GM21529 (cell line): ENCODE results near the gene TBC1D22B.

Experiments
- ATAC-seq: cut with Tn5 transposase; IDR thresholded peaks from one replicate; pipeline ENCODE4 v1.9.1; 2021; ENCODE audit not compliant: unreplicated experiment

The TBC1D22B gene, protein sequence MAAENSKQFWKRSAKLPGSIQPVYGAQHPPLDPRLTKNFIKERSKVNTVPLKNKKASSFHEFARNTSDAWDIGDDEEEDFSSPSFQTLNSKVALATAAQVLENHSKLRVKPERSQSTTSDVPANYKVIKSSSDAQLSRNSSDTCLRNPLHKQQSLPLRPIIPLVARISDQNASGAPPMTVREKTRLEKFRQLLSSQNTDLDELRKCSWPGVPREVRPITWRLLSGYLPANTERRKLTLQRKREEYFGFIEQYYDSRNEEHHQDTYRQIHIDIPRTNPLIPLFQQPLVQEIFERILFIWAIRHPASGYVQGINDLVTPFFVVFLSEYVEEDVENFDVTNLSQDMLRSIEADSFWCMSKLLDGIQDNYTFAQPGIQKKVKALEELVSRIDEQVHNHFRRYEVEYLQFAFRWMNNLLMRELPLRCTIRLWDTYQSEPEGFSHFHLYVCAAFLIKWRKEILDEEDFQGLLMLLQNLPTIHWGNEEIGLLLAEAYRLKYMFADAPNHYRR

DNA sequence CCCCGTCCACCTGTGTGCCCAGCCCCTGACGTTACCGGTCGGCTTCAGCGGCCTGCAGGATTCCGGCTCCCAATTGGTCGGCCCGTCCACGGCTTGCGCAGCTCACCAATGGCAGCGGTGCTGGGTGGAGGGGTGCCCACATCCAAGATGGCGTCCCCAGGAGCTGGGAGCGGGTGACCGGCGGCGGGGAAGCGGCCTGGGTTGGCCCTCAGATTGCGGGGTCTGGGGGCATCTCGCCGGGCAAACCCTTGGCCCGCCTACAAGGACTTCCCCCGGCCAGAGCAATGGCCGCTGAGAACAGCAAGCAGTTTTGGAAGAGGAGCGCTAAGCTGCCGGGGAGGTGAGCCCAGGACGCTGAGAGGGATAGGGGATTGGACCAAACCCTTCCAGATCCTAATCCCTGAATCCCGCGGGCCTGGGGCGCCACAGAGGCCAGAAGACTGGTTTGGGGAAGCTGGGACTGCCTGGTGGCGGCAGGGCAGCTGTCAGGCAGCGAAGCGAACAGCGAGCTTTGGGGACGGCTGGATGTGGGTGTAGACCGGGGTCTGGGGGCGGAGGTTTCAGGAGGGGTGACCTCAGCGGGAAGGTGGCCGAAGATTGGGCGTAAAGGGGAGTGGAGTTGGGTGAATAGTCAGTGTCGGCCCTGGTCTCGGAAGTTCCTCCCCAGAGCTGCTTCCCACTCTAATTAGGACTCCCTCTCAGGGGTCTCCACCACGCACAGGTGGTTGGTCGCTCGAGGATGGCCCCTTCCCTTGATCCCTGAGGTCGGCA lies at the start of gene TBC1D22B, which contains the start of gene TMEM217:
Gene TBC1D22B, plus strand, starts transcription at position 139 of the 771 bp plus-strand sequence. Its CDS starts 146 bp downstream, at position 285.
Gene TMEM217, minus strand, starts transcription at position 511 of the 771 bp plus-strand sequence. CDS start 39,114 bp downstream, outside the sequence.
- peak; percentile 96 for ATAC-seq

DNA sequence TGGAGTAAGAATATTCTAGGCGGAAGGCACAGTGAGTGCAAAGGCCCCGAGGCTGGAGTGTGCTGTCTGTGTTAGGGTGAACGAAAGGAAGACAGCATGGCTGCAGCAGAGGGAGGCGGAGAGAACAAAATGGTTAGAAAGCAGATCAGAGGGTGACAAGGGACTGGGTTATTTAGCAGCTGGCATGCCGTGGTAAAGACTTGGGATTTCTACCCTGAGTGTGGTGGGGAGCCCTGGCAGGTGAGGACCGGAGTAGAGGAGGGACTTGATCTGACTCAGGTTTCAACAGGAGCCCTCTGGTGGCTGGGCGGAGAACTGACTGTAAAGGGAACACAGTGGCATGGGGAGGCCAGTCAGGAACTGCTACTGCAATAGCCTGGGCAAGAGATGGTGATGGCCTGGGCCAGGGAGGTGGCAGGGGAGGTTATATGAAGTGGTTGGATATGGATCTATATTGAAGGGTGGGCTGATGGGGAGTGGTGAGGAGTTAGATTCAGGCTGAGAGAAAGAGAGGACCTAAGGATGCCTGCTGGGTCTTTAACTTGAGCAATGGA lies 49.6 kb upstream of the TBC1D22B start:
- peak; percentile 53 for ATAC-seq

DNA sequence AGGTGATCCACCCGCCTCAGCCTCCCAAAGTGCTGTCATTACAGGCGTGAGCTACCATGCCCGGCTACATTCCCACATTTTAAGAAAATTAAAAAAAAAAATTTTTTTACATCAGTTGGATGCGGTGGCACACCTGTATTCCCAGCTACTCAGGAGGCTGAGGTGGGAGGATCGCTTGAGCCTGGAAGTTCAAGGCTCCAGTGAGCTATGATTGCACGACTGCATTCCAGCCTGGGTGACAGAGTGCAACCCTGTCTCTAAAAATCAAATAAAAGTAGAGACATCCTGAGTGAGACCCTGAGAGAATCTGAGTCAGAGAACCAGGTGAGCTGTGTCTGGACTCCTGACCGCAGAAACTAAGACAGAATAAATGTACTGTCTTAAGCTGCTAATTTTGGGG lies 48.8 kb upstream of the TBC1D22B start:
- no peak for ATAC-seq

DNA sequence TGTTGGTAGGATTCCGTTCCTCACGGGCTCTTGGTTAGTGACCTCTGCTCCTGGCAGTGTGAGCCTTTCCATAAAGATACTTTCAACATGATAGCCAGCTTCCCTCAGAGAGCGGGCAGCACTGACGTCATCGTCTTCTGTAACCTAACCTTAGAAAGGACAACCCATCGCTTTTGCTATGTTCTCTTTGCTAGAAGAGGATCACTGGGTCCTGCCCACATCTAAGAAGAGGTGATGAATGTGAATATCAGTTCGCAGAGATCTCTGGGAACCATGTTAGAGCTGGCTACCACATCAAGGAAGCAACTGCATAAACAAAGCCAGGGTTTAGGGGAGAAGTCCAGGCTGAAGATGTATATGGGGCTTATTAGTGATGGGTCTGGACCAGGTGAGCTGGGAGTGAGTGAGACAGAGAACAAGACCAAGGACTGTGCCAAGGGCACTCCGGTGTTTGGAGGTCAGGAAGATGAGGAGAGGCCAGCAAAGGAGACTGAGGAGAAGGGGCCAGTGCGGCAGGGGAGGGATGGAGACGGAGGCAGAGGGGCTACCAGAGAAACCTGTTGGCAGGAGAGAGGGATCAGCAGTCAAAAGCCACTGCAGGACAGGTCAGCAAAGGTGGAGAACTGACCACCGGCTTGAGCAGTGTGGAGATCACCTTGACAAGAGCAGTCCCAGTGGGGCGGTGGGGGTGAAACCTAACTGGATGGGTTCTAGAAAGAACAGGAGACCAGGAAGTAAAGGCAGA lies 47.9 kb upstream of the TBC1D22B start:
- no peak for ATAC-seq

DNA sequence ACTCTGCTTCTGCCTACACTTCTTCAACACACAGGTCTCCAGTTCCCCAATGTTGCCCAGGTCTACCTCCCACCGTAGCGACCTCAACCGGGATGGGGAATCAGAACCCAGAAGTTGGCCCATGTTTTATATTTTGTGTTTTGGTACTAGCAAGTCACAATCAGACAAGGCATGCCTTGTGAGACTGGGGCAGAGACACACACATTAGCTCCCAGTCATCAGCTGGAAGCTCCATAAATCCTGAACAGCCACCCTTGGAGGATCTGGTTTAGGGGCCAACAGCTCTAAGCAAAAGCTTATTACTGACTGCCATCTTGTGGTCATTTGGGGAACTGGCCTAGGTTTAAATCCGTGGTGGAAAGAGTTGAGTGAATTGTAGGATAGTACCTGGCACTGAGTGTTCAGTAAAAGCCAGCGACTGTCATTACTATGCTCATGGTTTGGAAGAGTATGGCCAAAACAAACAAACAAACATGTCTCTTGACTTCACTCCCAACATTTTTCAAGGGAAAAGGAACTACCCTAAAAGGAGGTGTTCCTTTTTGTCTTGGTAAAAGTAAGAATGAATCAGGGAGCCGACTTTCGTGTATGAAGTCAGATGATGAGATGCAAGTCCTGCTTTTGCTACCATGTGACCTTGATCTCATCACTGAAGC lies 47.1 kb upstream of the TBC1D22B start:
- ATAC-seq = no peak

DNA sequence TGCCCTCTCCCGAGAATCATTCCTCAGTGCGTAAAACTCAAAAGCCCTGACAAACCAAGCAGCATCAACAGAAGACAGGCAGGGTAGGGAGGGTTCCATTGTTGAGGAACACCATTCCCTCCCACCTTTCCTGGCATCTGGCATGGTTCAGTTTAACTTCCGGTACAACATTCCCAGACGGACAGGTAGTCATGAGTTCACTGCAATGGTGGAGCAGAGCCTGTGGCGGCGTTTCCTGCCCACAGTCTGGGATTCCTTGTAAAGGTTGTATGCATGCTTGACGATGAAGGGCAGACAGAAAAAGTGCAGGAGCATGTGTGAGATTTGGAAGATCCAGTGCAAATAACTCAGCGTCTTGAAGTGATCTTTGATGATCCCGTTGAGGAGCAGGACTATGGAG lies 45.3 kb upstream of the TBC1D22B start:
- no peak for ATAC-seq

DNA sequence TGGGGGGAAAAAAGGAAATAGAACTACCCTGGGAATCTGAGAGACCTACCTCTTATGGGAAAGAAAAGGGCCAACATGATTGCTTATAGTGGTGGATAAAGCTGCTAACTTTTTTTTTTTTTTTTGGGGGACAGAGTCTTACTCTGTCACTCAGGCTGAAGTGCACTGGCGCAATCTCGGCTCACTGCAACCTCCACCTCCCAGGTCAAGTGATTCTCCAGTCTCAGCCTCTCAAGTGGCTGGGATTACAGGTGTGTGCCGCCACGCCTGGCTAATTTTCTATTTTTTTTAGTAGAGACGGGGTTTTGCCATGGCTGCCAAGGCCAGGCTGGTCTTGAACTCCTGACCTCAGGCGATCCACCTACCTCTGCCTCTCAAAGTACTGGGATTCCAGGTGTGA lies 39.5 kb upstream of the TBC1D22B start:
- no peak for ATAC-seq

DNA sequence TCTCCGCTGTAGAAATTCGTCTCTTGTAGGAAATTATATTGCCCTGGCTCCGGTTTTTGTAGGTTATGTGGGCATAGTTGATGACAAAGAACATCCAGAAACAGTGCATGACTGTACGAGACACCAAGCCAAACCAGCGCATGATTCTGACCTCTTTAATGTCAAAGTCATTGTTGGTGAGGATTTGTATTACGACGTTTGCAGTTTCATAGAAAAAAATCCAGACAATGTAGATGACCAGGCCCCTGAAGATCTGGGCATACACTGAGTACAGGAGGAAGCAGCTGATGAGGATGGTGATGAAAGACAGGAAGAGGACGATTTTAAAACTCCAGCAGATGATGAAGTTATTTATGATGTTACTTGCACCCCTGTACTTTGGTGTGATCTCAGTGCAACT lies 39.1 kb upstream of the TBC1D22B start:
- no peak for ATAC-seq

DNA sequence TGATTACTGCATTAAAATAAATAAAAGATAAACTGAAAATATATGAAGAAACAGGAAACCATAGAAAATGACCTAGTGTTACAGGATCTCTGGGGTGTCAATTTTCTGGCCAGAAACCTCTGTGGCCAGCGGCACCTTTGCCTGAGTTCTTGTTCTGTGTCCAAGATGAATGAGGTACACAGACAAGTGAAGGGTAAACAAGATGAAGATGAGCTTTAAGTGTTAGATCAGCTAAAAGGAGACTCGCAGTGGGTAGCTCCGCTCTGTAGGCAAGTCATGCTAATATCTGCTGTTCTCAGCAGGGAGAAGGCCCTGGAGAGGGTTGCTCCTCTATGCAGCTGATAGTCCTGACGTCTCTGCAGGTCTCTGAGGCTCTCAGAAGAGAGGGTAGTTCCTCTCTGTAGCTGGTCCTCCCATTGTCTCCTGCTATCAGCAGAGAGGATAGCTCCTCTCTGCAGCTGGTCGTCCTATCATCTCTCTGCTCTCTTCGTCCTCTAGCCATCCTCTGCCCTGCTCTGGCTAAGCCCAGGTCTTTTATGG lies 35.9 kb upstream of the TBC1D22B start:
- peak; percentile 2 for ATAC-seq

DNA sequence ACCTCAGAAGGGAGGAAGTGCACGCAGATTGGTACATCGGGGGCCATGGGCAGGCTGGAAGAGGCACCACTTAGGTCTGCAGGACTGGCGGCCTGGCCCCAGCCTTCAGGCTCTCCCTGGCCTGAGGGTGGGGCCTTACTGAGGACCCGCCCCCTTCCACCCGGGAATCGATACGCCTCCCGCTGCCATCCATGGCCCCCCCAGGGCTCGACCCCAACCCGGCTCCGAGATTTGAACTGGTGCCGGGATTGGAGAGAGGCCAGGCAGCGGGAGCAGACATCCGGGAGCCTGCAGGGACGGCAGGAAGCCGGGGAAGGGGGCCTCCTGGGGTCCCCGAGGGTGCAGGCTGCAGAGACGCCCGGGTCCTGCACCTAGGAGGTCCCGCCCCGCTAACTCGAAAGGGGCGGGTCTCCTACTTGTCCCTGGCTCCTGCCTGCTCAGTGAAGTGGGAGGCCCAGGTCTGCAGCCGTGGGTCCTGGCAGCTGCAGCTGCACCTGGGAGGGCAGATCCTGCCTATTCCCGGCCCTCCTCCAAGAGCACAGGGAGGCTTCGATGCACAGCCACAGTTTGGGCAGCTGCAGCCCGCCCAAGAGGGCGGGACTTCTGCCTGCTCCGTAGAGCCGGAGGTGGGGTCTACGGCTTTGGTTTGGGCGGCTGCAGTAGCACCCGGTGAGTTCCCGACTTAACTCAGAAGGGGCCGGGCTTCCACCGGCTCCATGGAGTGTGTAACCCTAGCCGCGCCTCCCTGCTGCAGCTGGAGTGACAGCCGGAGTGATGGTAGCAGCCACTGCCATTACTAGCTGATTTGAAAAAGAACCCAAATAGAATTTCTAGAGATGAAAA lies 35.2 kb upstream of the TBC1D22B start:
- ATAC-seq = peak; percentile 92

DNA sequence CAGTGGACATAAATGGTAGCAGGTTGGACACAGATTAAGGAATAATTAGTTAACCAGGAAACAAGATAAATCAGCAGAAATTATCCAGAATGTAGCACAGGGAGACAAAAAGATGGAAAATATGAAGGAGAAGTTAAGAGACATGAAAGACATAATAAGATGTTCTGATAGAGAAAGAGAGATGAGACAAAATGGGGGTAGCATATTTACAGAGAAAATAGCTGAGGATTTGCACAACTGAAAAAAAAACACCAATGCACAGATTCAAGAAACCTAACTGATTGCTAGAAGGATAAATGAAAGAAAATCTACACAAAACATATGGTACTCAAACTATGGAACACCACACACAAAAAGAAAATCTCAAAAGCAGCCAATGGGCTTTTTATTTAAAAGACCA lies 34.6 kb upstream of the TBC1D22B start:
- no peak for ATAC-seq

DNA sequence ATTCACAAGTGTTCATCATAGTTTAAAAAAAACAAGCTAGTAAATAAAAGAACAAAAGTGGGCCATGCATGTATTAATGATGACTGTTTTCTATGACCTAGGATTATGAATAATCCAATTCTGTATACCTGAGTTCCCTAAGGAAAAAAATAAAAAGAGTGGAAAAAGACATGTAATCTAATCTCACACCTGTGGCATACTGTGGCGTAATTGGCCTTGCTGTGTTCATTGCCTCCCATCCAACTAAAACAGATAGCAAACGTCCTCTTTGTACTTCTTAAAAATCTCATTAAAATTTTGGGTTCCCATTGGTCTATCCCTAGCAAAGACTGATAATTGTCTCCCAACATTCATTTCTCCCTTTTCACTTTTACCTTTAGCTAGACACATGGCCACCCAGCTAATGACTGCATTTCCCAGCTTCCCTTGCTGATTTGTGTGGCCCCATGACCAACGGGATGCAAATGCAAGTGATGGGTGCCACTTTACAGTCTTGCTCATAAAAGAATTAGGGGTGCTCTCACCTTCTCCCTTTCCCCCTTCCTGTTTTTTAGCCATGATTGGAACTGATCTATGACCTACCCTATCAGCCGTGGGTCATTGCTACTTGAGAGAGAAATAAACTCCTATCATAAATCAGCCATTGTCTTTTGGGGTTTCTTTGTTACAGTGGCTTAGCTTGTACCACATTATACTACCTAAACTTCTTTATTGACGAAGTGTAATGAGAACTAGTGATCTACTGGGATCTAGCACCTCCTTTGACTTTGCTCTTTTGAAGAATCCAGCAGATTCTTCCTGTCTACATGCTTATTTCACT lies 32.0 kb upstream of the TBC1D22B start:
- no peak for ATAC-seq

DNA sequence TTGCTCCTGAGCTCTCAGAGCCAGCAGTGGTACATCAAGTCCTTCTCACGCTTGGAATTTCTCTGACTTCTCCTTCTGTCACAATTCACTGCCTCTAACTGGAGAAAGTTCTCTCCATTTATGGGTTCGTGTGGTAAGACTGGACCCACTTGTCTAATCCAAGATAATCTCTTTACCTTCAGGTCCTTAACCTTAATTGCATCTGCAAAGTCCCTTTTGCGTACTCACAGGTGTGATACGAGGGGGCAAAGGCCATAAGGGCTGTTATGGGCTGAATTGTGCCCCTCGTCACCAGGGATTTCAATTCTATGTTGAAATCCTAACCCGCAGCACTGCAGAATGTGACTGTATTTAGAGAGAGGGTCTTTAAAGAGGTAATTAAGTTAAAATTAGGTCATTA lies 27.5 kb upstream of the TBC1D22B start:
- no peak for ATAC-seq

DNA sequence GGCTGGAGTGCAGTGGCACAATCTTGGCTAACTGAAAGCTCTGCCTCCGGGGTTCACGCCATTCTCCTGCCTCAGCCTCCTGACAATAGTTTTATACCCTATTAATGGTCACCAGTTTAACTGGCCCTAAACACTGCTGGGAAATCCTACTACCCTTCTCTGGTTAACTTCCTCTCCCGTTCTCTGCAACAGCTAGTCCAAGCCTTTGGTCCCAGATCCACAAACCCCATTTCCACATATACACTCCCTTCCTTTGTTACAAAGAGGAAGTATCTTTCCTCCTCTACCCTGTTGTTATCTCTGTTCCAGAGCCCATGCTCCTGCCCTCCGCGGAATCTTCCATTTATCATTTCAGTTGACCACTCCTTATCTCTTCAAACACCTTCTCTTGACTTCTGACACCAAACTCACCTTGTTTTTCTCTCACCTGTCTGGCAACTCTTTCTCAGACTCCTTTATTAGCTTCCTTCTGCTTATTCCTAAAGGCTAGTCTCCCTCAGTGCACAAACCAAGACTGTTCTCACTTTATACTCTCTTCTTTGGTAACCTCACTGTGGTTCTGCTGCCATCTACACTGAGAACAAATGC lies 25.0 kb upstream of the TBC1D22B start:
- no peak for ATAC-seq

DNA sequence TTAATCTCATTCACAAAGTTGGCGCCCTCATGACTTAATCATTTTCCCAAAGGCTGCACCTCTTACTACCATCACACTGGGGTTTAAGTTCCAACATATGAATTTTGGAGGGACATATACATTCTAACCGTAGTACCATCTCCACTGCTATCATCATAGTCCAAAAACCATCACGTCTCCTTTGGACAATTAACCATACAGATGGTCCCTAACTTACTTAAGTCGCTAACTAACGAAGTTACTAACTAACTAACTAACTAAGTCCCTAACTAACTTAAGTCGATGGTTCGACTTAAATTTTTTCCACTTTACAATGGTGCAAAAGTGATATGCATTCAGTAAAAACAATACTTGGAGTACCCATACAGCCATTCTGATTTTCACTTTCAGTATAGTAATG lies 24.0 kb upstream of the TBC1D22B start:
- ATAC-seq = no peak

DNA sequence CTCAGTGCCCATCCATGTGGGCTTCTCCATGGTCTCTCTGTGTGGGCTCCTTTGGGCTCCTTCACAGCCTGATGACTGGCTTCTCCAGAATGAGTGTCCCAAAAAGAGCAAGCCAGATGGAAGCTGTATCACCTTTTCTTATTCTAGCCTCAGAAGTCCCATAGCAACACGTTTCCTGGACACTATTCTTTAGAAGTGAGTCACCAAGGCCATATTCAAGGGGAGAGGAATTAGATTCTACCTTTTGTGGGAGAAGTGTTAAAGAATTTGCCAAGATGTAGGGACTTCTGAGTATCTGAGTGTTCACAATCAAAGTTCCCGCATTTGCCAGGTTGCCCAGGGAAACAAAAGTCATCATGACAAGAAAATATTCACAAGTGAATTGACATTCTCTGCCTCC lies 20.7 kb upstream of the TBC1D22B start:
- ATAC-seq = no peak

DNA sequence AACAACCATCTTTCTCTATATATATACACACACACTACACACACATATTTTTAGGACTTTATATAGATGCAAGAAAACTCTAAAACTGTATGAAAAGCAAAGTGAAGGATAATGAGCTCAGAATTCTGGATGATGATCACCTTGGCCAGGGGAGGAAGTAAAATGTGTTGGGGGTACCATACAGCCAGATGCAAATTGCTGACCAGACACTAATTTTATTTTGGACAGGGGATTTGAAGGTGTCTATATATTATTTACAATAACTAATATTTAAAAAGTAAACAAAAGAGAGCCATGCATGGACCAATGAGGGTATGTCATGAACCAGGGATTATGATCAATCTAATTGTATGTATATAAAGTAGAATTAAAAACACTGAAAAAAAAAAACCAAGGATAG lies 19.8 kb upstream of the TBC1D22B start:
- no peak for ATAC-seq

DNA sequence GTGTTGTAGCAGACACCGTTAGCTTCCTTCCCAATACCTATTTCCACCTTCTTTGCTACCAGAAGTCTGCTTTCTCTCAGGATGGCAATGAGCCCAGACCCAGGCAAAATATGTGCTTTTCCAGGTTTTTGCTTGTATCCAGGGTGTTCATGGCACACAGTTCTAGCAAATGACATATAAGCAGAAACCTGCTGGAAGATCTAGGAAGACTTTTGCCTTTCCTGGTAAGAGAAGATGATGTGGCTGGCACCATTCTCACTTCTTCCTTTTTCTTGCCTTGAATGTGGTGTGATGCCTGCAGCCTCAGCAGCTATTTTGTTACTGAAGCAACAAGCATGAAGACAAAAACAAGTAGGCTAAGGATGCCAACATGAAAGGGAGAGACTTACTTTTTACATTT lies 19.2 kb upstream of the TBC1D22B start:
- no peak for ATAC-seq
